ENCODE data around the gene EPG5. TPM values are rescaled to one million over a fixed set of nuclear protein-coding genes. Genes with fewer than 3 reads are reported as not detected.
"Not testable (repeated sequence)": the region's sequence is repeated elsewhere in the genome, so short reads cannot be mapped to it uniquely, and the experiment has no call there.

EPG5 gene
- total RNA-seq, 1 donor from 2014 or later: 34.0 TPM

GRCh38 chr18:45829855-45830254, 137.3 kb downstream of the EPG5 start:
- Mint-ChIP-seq H3K4me1 (peaks cover 47% of the 10 kb centered on the region), H3K9me3 (peaks cover 2% of the 10 kb centered on the region), H3K27me3 (ENCODE audit: insufficient read depth, low read depth) (peaks cover 16% of the 10 kb centered on the region), H3K27ac (no peak overlapping the region), H3K36me3 (no peaks in the 10 kb centered on the region), H3K4me3 (peak overlapping the region; percentile 75)
- Histone ChIP-seq H3K4me2 (no peak overlapping the region), H2AFZ (replicated peaks) (no peak overlapping the region), H3K9me3 (ENCODE audit: low read depth) (no peaks in the 10 kb centered on the region), H3K9ac (no peak overlapping the region), H3K79me2 (ENCODE audit: low read depth) (no peaks in the 10 kb centered on the region), H3K27ac (no peak overlapping the region), H3K4me1 (peaks cover 11% of the 10 kb centered on the region), H3K36me3 (no peaks in the 10 kb centered on the region), H4K20me1 (ENCODE audit: low read depth) (no peaks in the 10 kb centered on the region), H3K4me3 (no peak overlapping the region), H3F3A (ENCODE audit: low read depth) (no peaks in the 10 kb centered on the region), H3K27me3 (no peaks in the 10 kb centered on the region)
- TF ChIP-seq EZH2 (IDR thresholded peaks at IDR 0.05): no peak
- no peak for TF ChIP-seq EZH2phosphoT487 (IDR thresholded peaks at IDR 0.05)
- no peak for TF ChIP-seq CTCF (IDR thresholded peaks at IDR 0.05)
- no peak for DNase-seq (ENCODE audit: low spot score)

- peak overlapping the region; percentile 75 for H3K4me3 Mint-ChIP-seq
- H3K27me3 Mint-ChIP-seq (ENCODE audit: insufficient read depth, low read depth): peaks cover 18% of the 10 kb centered on the region
- Histone ChIP-seq H3K27me3 (no peaks in the 10 kb centered on the region), H3K4me3 (no peak overlapping the region), H3K27ac (no peak overlapping the region), H3K79me2 (ENCODE audit: low read depth) (no peaks in the 10 kb centered on the region), H3K4me2 (no peak overlapping the region), H3K9ac (no peak overlapping the region), H3F3A (ENCODE audit: low read depth) (no peaks in the 10 kb centered on the region), H3K4me1 (peaks cover 11% of the 10 kb centered on the region), H2AFZ (replicated peaks) (no peak overlapping the region), H4K20me1 (ENCODE audit: low read depth) (no peaks in the 10 kb centered on the region), H3K36me3 (no peaks in the 10 kb centered on the region), H3K9me3 (ENCODE audit: low read depth) (no peaks in the 10 kb centered on the region)
- no peak for DNase-seq (ENCODE audit: low spot score)
- peaks cover 50% of the 10 kb centered on the region for H3K4me1 Mint-ChIP-seq
- H3K27ac Mint-ChIP-seq: no peak overlapping the region
- peaks cover 2% of the 10 kb centered on the region for H3K9me3 Mint-ChIP-seq
- TF ChIP-seq CTCF (IDR thresholded peaks at IDR 0.05) (no peak), EZH2phosphoT487 (IDR thresholded peaks at IDR 0.05) (no peak), EZH2 (IDR thresholded peaks at IDR 0.05) (no peak)
- no peaks in the 10 kb centered on the region for H3K36me3 Mint-ChIP-seq
Measured at GRCh38 chr18:45828917-45829811, 138.0 kb downstream of the EPG5 start.

GRCh38 chr18:45826716-45827115, 140.4 kb downstream of the EPG5 start:
- H3K9ac ChIP-seq; H3K4me3 Mint-ChIP-seq; H3K36me3 Mint-ChIP-seq; H3K9me3 Mint-ChIP-seq; H3K27me3 ChIP-seq; H3K36me3 ChIP-seq; H3K4me3 ChIP-seq; H3K4me2 ChIP-seq; H2AFZ ChIP-seq (replicated peaks); DNase-seq (ENCODE audit: low spot score); H3F3A ChIP-seq (ENCODE audit: low read depth); H3K4me1 ChIP-seq; H3K27ac Mint-ChIP-seq; H3K27ac ChIP-seq; H4K20me1 ChIP-seq (ENCODE audit: low read depth); H3K9me3 ChIP-seq (ENCODE audit: low read depth); H3K79me2 ChIP-seq (ENCODE audit: low read depth): not testable (repeated sequence)
- H3K4me1 Mint-ChIP-seq: peaks cover 39% of the 10 kb centered on the region
- H3K27me3 Mint-ChIP-seq (ENCODE audit: insufficient read depth, low read depth): peaks cover 16% of the 10 kb centered on the region

GRCh38 chr18:45826084-45826483, 141.0 kb downstream of the EPG5 start:
- peaks cover 39% of the 10 kb centered on the region for H3K4me1 Mint-ChIP-seq
- peaks cover 16% of the 10 kb centered on the region for H3K27me3 Mint-ChIP-seq (ENCODE audit: insufficient read depth, low read depth)
- Histone ChIP-seq H3K79me2 (ENCODE audit: low read depth) (no peaks in the 10 kb centered on the region), H3K36me3 (no peaks in the 10 kb centered on the region), H4K20me1 (ENCODE audit: low read depth) (no peaks in the 10 kb centered on the region), H3K9ac (no peak overlapping the region), H3K4me1 (peaks cover 6% of the 10 kb centered on the region), H2AFZ (replicated peaks) (no peak overlapping the region), H3K27ac (no peak overlapping the region), H3F3A (ENCODE audit: low read depth) (no peaks in the 10 kb centered on the region), H3K27me3 (no peaks in the 10 kb centered on the region), H3K9me3 (ENCODE audit: low read depth) (no peaks in the 10 kb centered on the region), H3K4me3 (no peak overlapping the region), H3K4me2 (no peak overlapping the region)
- H3K4me3 Mint-ChIP-seq: no peak overlapping the region
- no peak for DNase-seq (ENCODE audit: low spot score)
- peak overlapping the region; percentile 96 for H3K27ac Mint-ChIP-seq
- TF ChIP-seq EZH2 (IDR thresholded peaks at IDR 0.05) (no peak), EZH2phosphoT487 (IDR thresholded peaks at IDR 0.05) (no peak), CTCF (IDR thresholded peaks at IDR 0.05) (no peak)
- H3K9me3 Mint-ChIP-seq: no peaks in the 10 kb centered on the region
- no peaks in the 10 kb centered on the region for H3K36me3 Mint-ChIP-seq

Data from neural progenitor cell (in vitro differentiated cells).